PC-3 (cell line): ENCODE measurements around the gene PKDCC. TPM values are rescaled to one million over a fixed set of nuclear protein-coding genes. Genes with fewer than 3 reads are reported as not detected.

Source experiments
- ATAC-seq: fragments of 200-7000 bp; cut with Tn5 transposase; 2 replicates; pipeline ENCODE4 v1.9.1; 2020; ENCODE audit warnings: mild to moderate bottlenecking, moderate library complexity
- BruUV-seq: library from RNA; stranded (reverse); fragments of 400-500 nt; replicated peaks from 2 replicates; lab custom pipeline; 2021; lab: Mats Ljungman, UMichigan
- CTCF ChIA-PET: fragments of 300-600 bp; sonication (Branson Sonifier 250); formaldehyde crosslinking; loops from one replicate; lab custom pipeline; 2022; ENCODE audit warnings: antibody characterized with exemption; lab: Charles Lee
- POLR2A ChIA-PET: fragments of 300-600 bp; sonication (Branson Sonifier 250); formaldehyde crosslinking; loops from one replicate; lab custom pipeline; 2022; ENCODE audit warnings: antibody characterized with exemption; ENCODE audit not compliant: unreplicated experiment; lab: Charles Lee
- DNase-seq: peaks from one replicate; pipeline ENCODE4 v3.0.0-alpha.2; 2015
- H2AFZ ChIP-seq: fragments of 300-600 bp; sonication (generic); 2 replicates; pipeline ENCODE4 v1.6.0; 2016; ENCODE audit warnings: antibody characterized with exemption, low read length
- H3F3A ChIP-seq: fragments of 300-600 bp; sonication (generic); one replicate; pipeline ENCODE4 v1.6.0; 2017; ENCODE audit warnings: antibody characterized with exemption, low read length, control low read depth, mild to moderate bottlenecking; ENCODE audit not compliant: unreplicated experiment
- H3K27ac ChIP-seq: fragments of 300-600 bp; sonication (generic); 2 replicates; pipeline ENCODE4 v1.5.1; 2016; ENCODE audit warnings: mild to moderate bottlenecking, low read length
- H3K27me3 ChIP-seq: fragments of 300-600 bp; sonication (generic); 2 replicates; pipeline ENCODE4 v1.6.1; 2016; ENCODE audit warnings: low read length, mixed read lengths
- H3K36me3 ChIP-seq: fragments of 300-600 bp; sonication (generic); 2 replicates; pipeline ENCODE4 v1.6.1; 2016; ENCODE audit warnings: low read depth, mixed run types, low read length, mixed read lengths
- H3K4me1 ChIP-seq: fragments of 300-600 bp; sonication (generic); 2 replicates; pipeline ENCODE4 v1.5.1; 2016; ENCODE audit warnings: low read length; ENCODE audit not compliant: insufficient read depth
- H3K4me2 ChIP-seq: fragments of 300-600 bp; sonication (generic); 2 replicates; pipeline ENCODE4 v1.6.0; 2016; ENCODE audit warnings: low read length
- H3K4me3 ChIP-seq: fragments of 300-600 bp; sonication (generic); 2 replicates; pipeline ENCODE4 v1.5.1; 2016; ENCODE audit warnings: mild to moderate bottlenecking, low read length, mixed read lengths
- H3K79me2 ChIP-seq: fragments of 300-600 bp; sonication (generic); 2 replicates; pipeline ENCODE4 v1.6.1; 2017; ENCODE audit warnings: low read length, mixed read lengths
- H3K9ac ChIP-seq: fragments of 300-600 bp; sonication (generic); 2 replicates; pipeline ENCODE4 v1.6.0; 2016; ENCODE audit warnings: mild to moderate bottlenecking, low read length
- H3K9me2 ChIP-seq: fragments of 300-600 bp; sonication (generic); replicated peaks from 2 replicates; pipeline ENCODE4 v1.6.1; 2016; ENCODE audit warnings: mixed run types, low read length, mixed read lengths
- H3K9me3 ChIP-seq: fragments of 300-600 bp; sonication (generic); 2 replicates; pipeline ENCODE4 v1.6.1; 2016; ENCODE audit warnings: low read length, mixed read lengths
- H4K20me1 ChIP-seq: fragments of 300-600 bp; sonication (generic); 2 replicates; pipeline ENCODE4 v1.6.1; 2016; ENCODE audit warnings: low read length, mixed read lengths
- CTCF ChIP-seq: fragments of 300-600 bp; sonication (generic); conservative IDR thresholded peaks from 2 replicates; pipeline ENCODE4 v1.5.1; 2017; ENCODE audit warnings: antibody characterized with exemption, low read depth, mild to moderate bottlenecking, low read length
- EZH2 ChIP-seq: fragments of 300-600 bp; sonication (generic); IDR thresholded peaks from one replicate; pipeline ENCODE4 v1.6.1; 2017; ENCODE audit warnings: antibody characterized with exemption, mild to moderate bottlenecking, low read length; ENCODE audit not compliant: unreplicated experiment
- EZH2phosphoT487 ChIP-seq: fragments of 300-600 bp; sonication (generic); IDR thresholded peaks from 2 replicates; pipeline ENCODE4 v1.6.1; 2018; ENCODE audit warnings: mild to moderate bottlenecking, antibody characterized with exemption, low read length, borderline replicate concordance
- intact Hi-C: fragments of 100-400 bp; cut with micrococcal nuclease; formaldehyde crosslinking; loops from 2 replicates; pipeline ENCODE4 v1.9.0; 2023
- total RNA-seq: library from RNA; depleted of rRNA; stranded (reverse); fragments of >200 nt; gene quantifications from 2 replicates; pipeline ENCODE4 v1.2.3, GENCODE V29; 2014

Gene PKDCC
- total RNA-seq, 1 experiment from 2014 or later = 2.1 TPM

- Histone ChIP-seq H3K4me1 (no peaks in the 10 kb centered on the region; the same call in 1 of the 2 replicates), H3K9ac (no peak overlapping the region), H3K9me3 (no peaks in the 10 kb centered on the region), H3K79me2 (no peaks in the 10 kb centered on the region), H3K4me2 (no peak overlapping the region), H3K27ac (no peak overlapping the region), H2AFZ (no peak overlapping the region), H3K4me3 (no peak overlapping the region), H3F3A (no peaks in the 10 kb centered on the region), H3K9me2 (no peaks in the 10 kb centered on the region), H3K27me3 (peaks cover 18% of the 10 kb centered on the region), H3K36me3 (no peaks in the 10 kb centered on the region), H4K20me1 (no peaks in the 10 kb centered on the region)
- no TSS peak for BruUV-seq
- intact Hi-C loops = no loop called here
- ChIA-PET POLR2A (no interaction called here), CTCF (interaction anchor here (0.6 kb wide), 1 partner anchor 201 kb away, joined by 3 read pairs; no protein-coding TSS in a partner anchor)
- ATAC-seq = no peak
- no peak for DNase-seq
- TF ChIP-seq CTCF (no peak), EZH2 (no peak), EZH2phosphoT487 (no peak)
These were observed 19.2 kb upstream of the PKDCC start for GRCh38 chr2:42028571-42029148.

- H3K9me3 ChIP-seq = no peaks in the 10 kb centered on the region
These were observed 18.6 kb upstream of the PKDCC start for GRCh38 chr2:42029171-42029570.

More at GRCh38 chr2:42029171-42029570, 18.6 kb upstream of the PKDCC start:
- Histone ChIP-seq H4K20me1 (no peaks in the 10 kb centered on the region), H2AFZ (no peak overlapping the region), H3K79me2 (no peaks in the 10 kb centered on the region), H3K36me3 (no peaks in the 10 kb centered on the region), H3K27ac (no peak overlapping the region), H3K27me3 (peaks cover 18% of the 10 kb centered on the region), H3K4me1 (no peaks in the 10 kb centered on the region; the same call in 1 of the 2 replicates), H3F3A (no peaks in the 10 kb centered on the region), H3K9ac (no peak overlapping the region), H3K9me2 (no peaks in the 10 kb centered on the region), H3K4me2 (no peak overlapping the region), H3K4me3 (no peak overlapping the region)
- intact Hi-C loops = no loop called here
- no peak for ATAC-seq
- DNase-seq = no peak
- CTCF ChIA-PET = interaction anchor here (0.6 kb wide), 1 partner anchor 200 kb away, joined by 3 read pairs; no protein-coding TSS in a partner anchor
- no TSS peak for BruUV-seq
- TF ChIP-seq EZH2phosphoT487 = no peak
- TF ChIP-seq EZH2 = no peak
- TF ChIP-seq CTCF = no peak
- POLR2A ChIA-PET = no interaction called here
